ENCODE results near the gene SYT1. TPM values are rescaled to one million over a fixed set of nuclear protein-coding genes. Genes with fewer than 3 reads are reported as not detected.
"Not testable (repeated sequence)": the region's sequence is repeated elsewhere in the genome, so short reads cannot be mapped to it uniquely, and the experiment has no call there.

Gene SYT1
- total RNA-seq, 1 donor from 2014 or later = 19.5 TPM

- Mint-ChIP-seq H3K4me1 (no peaks in the 10 kb centered on the region), H3K36me3 (ENCODE audit: low read depth) (peaks cover 3% of the 10 kb centered on the region), H3K27me3 (ENCODE audit: low read depth) (no peaks in the 10 kb centered on the region), H3K27ac (ENCODE audit: unreplicated experiment) (no peak overlapping the region), H3K9me3 (peaks cover 6% of the 10 kb centered on the region), H3K4me3 (no peak overlapping the region)
- no peak for TF ChIP-seq CTCF (conservative IDR thresholded peaks at IDR 0.05)
- DNase-seq (ENCODE audit: low read depth, low spot score) = no peak
These were observed 155.1 kb downstream of the SYT1 start for GRCh38 chr12:79019672-79020071.

GRCh38 chr12:79020106-79020505, 155.5 kb downstream of the SYT1 start:
- TF ChIP-seq CTCF (conservative IDR thresholded peaks at IDR 0.05) = no peak
- H3K9me3 Mint-ChIP-seq = peaks cover 6% of the 10 kb centered on the region
- no peak overlapping the region for H3K27ac Mint-ChIP-seq (ENCODE audit: unreplicated experiment)
- peaks cover 3% of the 10 kb centered on the region for H3K36me3 Mint-ChIP-seq (ENCODE audit: low read depth)
- no peaks in the 10 kb centered on the region for H3K4me1 Mint-ChIP-seq
- no peaks in the 10 kb centered on the region for H3K27me3 Mint-ChIP-seq (ENCODE audit: low read depth)
- H3K4me3 Mint-ChIP-seq = no peak overlapping the region
- DNase-seq (ENCODE audit: low read depth, low spot score) = no peak

GRCh38 chr12:79021021-79021420, 156.4 kb downstream of the SYT1 start:
- Mint-ChIP-seq H3K27ac (ENCODE audit: unreplicated experiment) (no peak overlapping the region), H3K9me3 (peaks cover 6% of the 10 kb centered on the region), H3K4me1 (no peaks in the 10 kb centered on the region), H3K36me3 (ENCODE audit: low read depth) (peaks cover 3% of the 10 kb centered on the region), H3K27me3 (ENCODE audit: low read depth) (no peaks in the 10 kb centered on the region), H3K4me3 (no peak overlapping the region)
- no peak for DNase-seq (ENCODE audit: low read depth, low spot score)
- no peak for TF ChIP-seq CTCF (conservative IDR thresholded peaks at IDR 0.05)

- Mint-ChIP-seq H3K9me3 (no peaks in the 10 kb centered on the region), H3K36me3 (ENCODE audit: low read depth) (no peaks in the 10 kb centered on the region), H3K27ac (ENCODE audit: unreplicated experiment) (no peak overlapping the region), H3K27me3 (ENCODE audit: low read depth) (no peaks in the 10 kb centered on the region), H3K4me3 (no peak overlapping the region), H3K4me1 (no peaks in the 10 kb centered on the region)
- no peak for TF ChIP-seq CTCF (conservative IDR thresholded peaks at IDR 0.05)
- no peak for DNase-seq (ENCODE audit: low read depth, low spot score)
These were observed 158.7 kb downstream of the SYT1 start for GRCh38 chr12:79023261-79023660.

GRCh38 chr12:79023784-79024183, 159.2 kb downstream of the SYT1 start:
- DNase-seq (ENCODE audit: low read depth, low spot score) = no peak
- Mint-ChIP-seq H3K4me3 (no peak overlapping the region), H3K27ac (ENCODE audit: unreplicated experiment) (no peak overlapping the region), H3K4me1 (no peaks in the 10 kb centered on the region), H3K36me3 (ENCODE audit: low read depth) (no peaks in the 10 kb centered on the region), H3K9me3 (no peaks in the 10 kb centered on the region), H3K27me3 (ENCODE audit: low read depth) (no peaks in the 10 kb centered on the region)
- no peak for TF ChIP-seq CTCF (conservative IDR thresholded peaks at IDR 0.05)

GRCh38 chr12:79033788-79034187, 169.2 kb downstream of the SYT1 start:
- Mint-ChIP-seq H3K9me3 (no peaks in the 10 kb centered on the region), H3K4me1 (no peaks in the 10 kb centered on the region), H3K36me3 (ENCODE audit: low read depth) (peaks cover 8% of the 10 kb centered on the region), H3K27me3 (ENCODE audit: low read depth) (no peaks in the 10 kb centered on the region), H3K4me3 (no peak overlapping the region), H3K27ac (ENCODE audit: unreplicated experiment) (no peak overlapping the region)
- DNase-seq (ENCODE audit: low read depth, low spot score) = no peak
- TF ChIP-seq CTCF (conservative IDR thresholded peaks at IDR 0.05) = no peak

GRCh38 chr12:79044748-79045147, 180.2 kb downstream of the SYT1 start:
- H3K27me3 Mint-ChIP-seq (ENCODE audit: low read depth); DNase-seq (ENCODE audit: low read depth, low spot score); H3K9me3 Mint-ChIP-seq; H3K4me1 Mint-ChIP-seq; H3K36me3 Mint-ChIP-seq (ENCODE audit: low read depth): not testable (repeated sequence)
- Mint-ChIP-seq H3K4me3 (peak overlapping the region; percentile 93), H3K27ac (ENCODE audit: unreplicated experiment) (peak overlapping the region; percentile 99)

- Mint-ChIP-seq H3K27ac (ENCODE audit: unreplicated experiment) (peak overlapping the region; percentile 99), H3K4me3 (peak overlapping the region; percentile 93)
- H3K9me3 Mint-ChIP-seq; H3K36me3 Mint-ChIP-seq (ENCODE audit: low read depth); H3K27me3 Mint-ChIP-seq (ENCODE audit: low read depth); H3K4me1 Mint-ChIP-seq: not testable (repeated sequence)
- peak; percentile 35 for DNase-seq (ENCODE audit: low read depth, low spot score)
These were observed 180.7 kb downstream of the SYT1 start for GRCh38 chr12:79045149-79045703.

Measured in neural crest cell (in vitro differentiated cells).